Subcutaneous abdominal adipose tissue (tissue), 5 donors: Measurements from ENCODE around the gene HS6ST3.

Source experiments
- H3K27ac ChIP-seq: one replicate; pipeline ENCODE4 v1.7.0; 2013; ENCODE audit warnings: low read depth, mild to moderate bottlenecking, inconsistent platforms, low read length, moderate library complexity
- H3K27me3 ChIP-seq, 5 donors: one replicate each; pipeline ENCODE4 v1.7.0; 2013; ENCODE audit warnings: low read length in 5 of 5, inconsistent platforms in 1 of 5; ENCODE audit not compliant: control insufficient read depth in 5 of 5, insufficient read depth in 4 of 5
- H3K36me3 ChIP-seq, 5 donors: one replicate each; pipeline ENCODE4 v1.7.0; 2013; ENCODE audit warnings: low read length in 5 of 5; ENCODE audit not compliant: control insufficient read depth in 5 of 5, insufficient read depth in 5 of 5
- H3K4me1 ChIP-seq, 5 donors: one replicate each; pipeline ENCODE4 v1.7.0; 2013; ENCODE audit warnings: low read length in 5 of 5, mild to moderate bottlenecking in 3 of 5, moderate library complexity in 1 of 5; ENCODE audit not compliant: control insufficient read depth in 5 of 5, insufficient read depth in 5 of 5
- H3K4me3 ChIP-seq, 5 donors: one replicate each; pipeline ENCODE4 v1.7.0; 2013; ENCODE audit warnings: low read length in 5 of 5, low read depth in 1 of 5
- H3K9ac ChIP-seq, 5 donors: one replicate each; pipeline ENCODE4 v1.7.0; 2013; ENCODE audit warnings: low read length in 5 of 5, mild to moderate bottlenecking in 4 of 5, moderate library complexity in 3 of 5
- H3K9me3 ChIP-seq, 5 donors: one replicate each; pipeline ENCODE4 v1.7.0; 2013; ENCODE audit warnings: low read length in 5 of 5; ENCODE audit not compliant: control insufficient read depth in 5 of 5
- donor health status: healthy.
- donor health status: healthy.
- donor health status: healthy.
- donor health status: healthy.
- donor health status: healthy.

HS6ST3 gene

GRCh38 chr13:96279904-96280303 is 190.0 kb downstream of the HS6ST3 start:
- no peak overlapping the region for H3K9ac ChIP-seq
- H3K4me3 ChIP-seq, result no peak overlapping the region
- H3K4me1 ChIP-seq, result no peaks in the 10 kb centered on the region
- H3K36me3 ChIP-seq, result no peaks in the 10 kb centered on the region
- peaks cover 0 to 2% (median 0%) of the 10 kb centered on the region in 5 donors for H3K9me3 ChIP-seq
- no peaks in the 10 kb centered on the region for H3K27me3 ChIP-seq
- no peak overlapping the region for H3K27ac ChIP-seq

GRCh38 chr13:96284971-96285370 is 195.1 kb downstream of the HS6ST3 start:
- H3K9me3 ChIP-seq, result no peaks in the 10 kb centered on the region
- H3K4me1 ChIP-seq, result no peaks in the 10 kb centered on the region
- no peaks in the 10 kb centered on the region for H3K36me3 ChIP-seq
- no peaks in the 10 kb centered on the region for H3K27me3 ChIP-seq
- no peak overlapping the region for H3K9ac ChIP-seq
- no peak overlapping the region for H3K4me3 ChIP-seq
- no peak overlapping the region for H3K27ac ChIP-seq

- H3K9me3 ChIP-seq, result no peaks in the 10 kb centered on the region
- H3K9ac ChIP-seq, result no peak overlapping the region
- no peaks in the 10 kb centered on the region for H3K4me1 ChIP-seq
- no peaks in the 10 kb centered on the region for H3K36me3 ChIP-seq
- H3K4me3 ChIP-seq, result no peak overlapping the region
- no peaks in the 10 kb centered on the region for H3K27me3 ChIP-seq
- H3K27ac ChIP-seq, result no peak overlapping the region
Measured at GRCh38 chr13:96285729-96286128, 195.8 kb downstream of the HS6ST3 start.

GRCh38 chr13:96294930-96295881 is 205.3 kb downstream of the HS6ST3 start:
- Histone ChIP-seq H3K9ac (no peak overlapping the region), H3K9me3 (no peaks in the 10 kb centered on the region), H3K27ac (no peak overlapping the region), H3K36me3 (no peaks in the 10 kb centered on the region), H3K27me3 (no peaks in the 10 kb centered on the region), H3K4me3 (no peak overlapping the region), H3K4me1 (no peaks in the 10 kb centered on the region)

GRCh38 chr13:96297360-96297759 is 207.5 kb downstream of the HS6ST3 start:
- no peaks in the 10 kb centered on the region for H3K9me3 ChIP-seq
- H3K27me3 ChIP-seq, result no peaks in the 10 kb centered on the region
- H3K27ac ChIP-seq, result no peak overlapping the region
- no peaks in the 10 kb centered on the region for H3K4me1 ChIP-seq
- H3K4me3 ChIP-seq, result no peak overlapping the region
- H3K9ac ChIP-seq, result no peak overlapping the region
- no peaks in the 10 kb centered on the region for H3K36me3 ChIP-seq

GRCh38 chr13:96299235-96299634 is 209.3 kb downstream of the HS6ST3 start:
- Histone ChIP-seq H3K36me3 (no peaks in the 10 kb centered on the region), H3K9ac (no peak overlapping the region), H3K27me3 (no peaks in the 10 kb centered on the region), H3K4me1 (no peaks in the 10 kb centered on the region), H3K27ac (no peak overlapping the region), H3K4me3 (no peak overlapping the region), H3K9me3 (no peaks in the 10 kb centered on the region)

GRCh38 chr13:96308568-96308967 is 218.7 kb downstream of the HS6ST3 start:
- Histone ChIP-seq H3K27ac (no peak overlapping the region), H3K9ac (no peak overlapping the region), H3K9me3 (no peaks in the 10 kb centered on the region), H3K4me3 (no peak overlapping the region), H3K36me3 (no peaks in the 10 kb centered on the region), H3K27me3 (no peaks in the 10 kb centered on the region), H3K4me1 (no peaks in the 10 kb centered on the region)

GRCh38 chr13:96314974-96315373 is 225.1 kb downstream of the HS6ST3 start:
- H3K27ac ChIP-seq, result no peak overlapping the region

GRCh38 chr13:96338030-96338429 is 248.1 kb downstream of the HS6ST3 start:
- no peak overlapping the region for H3K4me3 ChIP-seq

More at GRCh38 chr13:96314974-96315373, 225.1 kb downstream of the HS6ST3 start:
- Histone ChIP-seq H3K27me3 (no peaks in the 10 kb centered on the region), H3K4me3 (no peak overlapping the region), H3K36me3 (no peaks in the 10 kb centered on the region), H3K4me1 (no peaks in the 10 kb centered on the region), H3K9me3 (peaks cover 0 to 2% (median 0%) of the 10 kb centered on the region in 5 donors), H3K9ac (no peak overlapping the region)

GRCh38 chr13:96342286-96342685 is 252.4 kb downstream of the HS6ST3 start:
- no peak overlapping the region for H3K27ac ChIP-seq
- H3K9me3 ChIP-seq, result no peaks in the 10 kb centered on the region
- H3K4me1 ChIP-seq, result no peaks in the 10 kb centered on the region
- H3K9ac ChIP-seq, result no peak overlapping the region
- no peaks in the 10 kb centered on the region for H3K36me3 ChIP-seq
- no peak overlapping the region for H3K4me3 ChIP-seq
- H3K27me3 ChIP-seq, result no peaks in the 10 kb centered on the region

More at GRCh38 chr13:96338030-96338429, 248.1 kb downstream of the HS6ST3 start:
- Histone ChIP-seq H3K4me1 (no peaks in the 10 kb centered on the region), H3K27ac (no peak overlapping the region), H3K36me3 (no peaks in the 10 kb centered on the region), H3K9ac (no peak overlapping the region), H3K27me3 (no peaks in the 10 kb centered on the region), H3K9me3 (no peaks in the 10 kb centered on the region)
